HG03066 (cell line): Measurements from ENCODE around the gene CCL20.
"Not testable (repeated sequence)": the region's sequence is repeated elsewhere in the genome, so short reads cannot be mapped to it uniquely, and the experiment has no call there.

Experiments
- ATAC-seq: cut with Tn5 transposase; IDR thresholded peaks from one replicate; pipeline ENCODE4 v1.9.1; 2021; ENCODE audit warnings: low read depth; ENCODE audit not compliant: unreplicated experiment

The CCL20 gene

GRCh38 chr2:227828477-227828912 lies 14.9 kb downstream of the CCL20 start:
- no peak for ATAC-seq

- ATAC-seq = no peak
Measured at GRCh38 chr2:227829337-227829736, 15.7 kb downstream of the CCL20 start.

- no peak for ATAC-seq
Measured at GRCh38 chr2:227834423-227834822, 20.8 kb downstream of the CCL20 start.

GRCh38 chr2:227834916-227835650 lies 21.4 kb downstream of the CCL20 start:
- no peak for ATAC-seq

GRCh38 chr2:227839339-227840129 lies 25.9 kb downstream of the CCL20 start:
- ATAC-seq = not testable (repeated sequence)

- ATAC-seq = no peak
Measured at GRCh38 chr2:227846831-227847230, 33.2 kb downstream of the CCL20 start.

GRCh38 chr2:227848146-227848545 lies 34.5 kb downstream of the CCL20 start:
- ATAC-seq = no peak

- ATAC-seq = no peak
Measured at GRCh38 chr2:227848586-227848985, 34.9 kb downstream of the CCL20 start.

GRCh38 chr2:227849906-227850305 lies 36.3 kb downstream of the CCL20 start:
- ATAC-seq = no peak

- ATAC-seq = no peak
Measured at GRCh38 chr2:227853204-227853629, 39.6 kb downstream of the CCL20 start.

GRCh38 chr2:227853765-227854271 lies 40.2 kb downstream of the CCL20 start:
- ATAC-seq = no peak

- ATAC-seq = no peak
Measured at GRCh38 chr2:227855440-227855839, 41.8 kb downstream of the CCL20 start.

GRCh38 chr2:227856697-227857096 lies 43.1 kb downstream of the CCL20 start:
- no peak for ATAC-seq

GRCh38 chr2:227860221-227860641 lies 46.6 kb downstream of the CCL20 start:
- ATAC-seq = no peak

GRCh38 chr2:227861011-227861410 lies 47.4 kb downstream of the CCL20 start:
- ATAC-seq = no peak

GRCh38 chr2:227862227-227862740 lies 48.6 kb downstream of the CCL20 start:
- peak; percentile 48 for ATAC-seq

- no peak for ATAC-seq
Measured at GRCh38 chr2:227862741-227863588, 49.3 kb downstream of the CCL20 start.

GRCh38 chr2:227864161-227864756 lies 50.6 kb downstream of the CCL20 start:
- no peak for ATAC-seq

- no peak for ATAC-seq
Measured at GRCh38 chr2:227865291-227865690, 51.6 kb downstream of the CCL20 start.
